Left ventricle myocardium inferior (tissue), 1 donor: ENCODE data around the gene PSMD7. TPM values are rescaled to one million over a fixed set of nuclear protein-coding genes. Genes with fewer than 3 reads are reported as not detected.

Experiments
- DNase-seq: peaks from one replicate; pipeline ENCODE4 v3.0.0-alpha.2; 2020
- H3K27ac ChIP-seq: fragments of 200-600 bp; replicated peaks from 2 replicates; pipeline ENCODE4 v1.8.0; 2021
- H3K27me3 ChIP-seq: fragments of 200-600 bp; 2 replicates; pipeline ENCODE4 v1.8.0; 2021; ENCODE audit warnings: low read depth
- H3K36me3 ChIP-seq: fragments of 200-600 bp; 2 replicates; pipeline ENCODE4 v1.8.0; 2021
- H3K4me1 ChIP-seq: fragments of 200-600 bp; 2 replicates; pipeline ENCODE4 v1.8.0; 2021
- H3K4me3 ChIP-seq: fragments of 200-600 bp; 2 replicates; pipeline ENCODE4 v1.8.0; 2021; ENCODE audit warnings: mild to moderate bottlenecking, moderate library complexity
- H3K9me3 ChIP-seq: fragments of 200-600 bp; replicated peaks from 2 replicates; pipeline ENCODE4 v1.8.0; 2021
- intact Hi-C: fragments of 100-400 bp; cut with micrococcal nuclease; formaldehyde crosslinking; loops from one replicate; pipeline ENCODE4 v1.11.0; 2022
- total RNA-seq: library from RNA; stranded (reverse); fragmentation: NEBNext Ultra II Directional; extraction: Animal tissue kit (Norgen Biotek cat#: 25700); gene quantifications from one replicate; pipeline ENCODE4 v1.2.1, GENCODE V29; 2021
- TF ChIP-seq, protein P1 (sequence below): fragments of 200-600 bp; IDR thresholded peaks from 2 replicates; pipeline ENCODE4 v1.8.0; 2021; ENCODE audit warnings: antibody characterized with exemption, mild to moderate bottlenecking, borderline replicate concordance
- donor health status: DM: no; HTN: yes; CAD: no; lungs with severe emphysema.

The PSMD7 gene
- total RNA-seq, 1 donor from 2014 or later: 123 TPM

DNA sequence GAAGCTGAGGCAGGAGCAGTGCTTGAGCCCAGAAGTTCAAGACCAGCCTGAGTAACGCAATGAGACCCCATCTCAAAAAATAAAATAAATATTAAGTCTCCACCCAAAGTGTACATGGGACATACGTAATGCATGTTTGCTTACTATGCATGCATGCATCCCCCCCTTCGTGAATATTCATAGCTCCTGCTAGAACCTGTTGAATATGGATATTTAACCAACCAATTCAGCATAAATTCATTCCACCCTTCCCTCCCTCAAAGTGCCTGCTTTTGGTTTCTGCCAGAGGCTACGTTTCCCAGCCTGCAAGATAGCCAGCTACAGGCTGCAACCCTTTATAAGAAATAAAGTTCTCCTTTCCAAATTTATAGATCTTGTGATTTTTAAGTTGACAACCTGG, 12.9 kb upstream of the PSMD7 start:
- TF ChIP-seq, protein P1, sequence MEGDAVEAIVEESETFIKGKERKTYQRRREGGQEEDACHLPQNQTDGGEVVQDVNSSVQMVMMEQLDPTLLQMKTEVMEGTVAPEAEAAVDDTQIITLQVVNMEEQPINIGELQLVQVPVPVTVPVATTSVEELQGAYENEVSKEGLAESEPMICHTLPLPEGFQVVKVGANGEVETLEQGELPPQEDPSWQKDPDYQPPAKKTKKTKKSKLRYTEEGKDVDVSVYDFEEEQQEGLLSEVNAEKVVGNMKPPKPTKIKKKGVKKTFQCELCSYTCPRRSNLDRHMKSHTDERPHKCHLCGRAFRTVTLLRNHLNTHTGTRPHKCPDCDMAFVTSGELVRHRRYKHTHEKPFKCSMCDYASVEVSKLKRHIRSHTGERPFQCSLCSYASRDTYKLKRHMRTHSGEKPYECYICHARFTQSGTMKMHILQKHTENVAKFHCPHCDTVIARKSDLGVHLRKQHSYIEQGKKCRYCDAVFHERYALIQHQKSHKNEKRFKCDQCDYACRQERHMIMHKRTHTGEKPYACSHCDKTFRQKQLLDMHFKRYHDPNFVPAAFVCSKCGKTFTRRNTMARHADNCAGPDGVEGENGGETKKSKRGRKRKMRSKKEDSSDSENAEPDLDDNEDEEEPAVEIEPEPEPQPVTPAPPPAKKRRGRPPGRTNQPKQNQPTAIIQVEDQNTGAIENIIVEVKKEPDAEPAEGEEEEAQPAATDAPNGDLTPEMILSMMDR: no peak
- no peaks in the 10 kb centered on the region for H3K4me1 ChIP-seq
- H3K36me3 ChIP-seq: no peaks in the 10 kb centered on the region
- H3K4me3 ChIP-seq: no peak overlapping the region
- H3K27ac ChIP-seq: no peak overlapping the region
- no peaks in the 10 kb centered on the region for H3K27me3 ChIP-seq
- DNase-seq: no peak
- no peaks in the 10 kb centered on the region for H3K9me3 ChIP-seq
- intact Hi-C loops: no loop called here

DNA sequence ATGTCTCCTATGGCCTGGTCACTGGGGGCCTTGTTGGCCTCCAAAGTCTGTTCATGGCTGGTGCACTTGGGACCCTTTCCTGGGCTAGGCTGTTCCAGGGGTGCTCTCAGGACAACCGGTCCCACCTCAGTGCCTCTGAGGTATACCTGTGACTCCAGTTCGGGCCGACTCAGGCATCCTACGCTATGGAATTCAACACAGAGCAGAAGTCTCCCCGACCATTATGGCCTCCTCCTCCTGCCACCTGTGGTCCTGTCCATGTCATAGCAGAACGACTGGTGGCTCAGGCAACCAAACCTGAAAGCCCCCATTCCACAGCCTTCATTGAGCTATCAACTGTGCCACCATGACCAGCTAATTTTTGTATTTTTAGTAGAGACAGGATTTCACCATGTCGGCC, 8.5 kb upstream of the PSMD7 start:
- TF ChIP-seq, protein P1: no peak
- no peak overlapping the region for H3K4me3 ChIP-seq
- H3K36me3 ChIP-seq: peaks cover 9% of the 10 kb centered on the region
- no peaks in the 10 kb centered on the region for H3K4me1 ChIP-seq
- H3K27me3 ChIP-seq: no peaks in the 10 kb centered on the region
- no peak overlapping the region for H3K27ac ChIP-seq
- H3K9me3 ChIP-seq: peaks cover 19% of the 10 kb centered on the region
- intact Hi-C loops: no loop called here
- no peak for DNase-seq

DNA sequence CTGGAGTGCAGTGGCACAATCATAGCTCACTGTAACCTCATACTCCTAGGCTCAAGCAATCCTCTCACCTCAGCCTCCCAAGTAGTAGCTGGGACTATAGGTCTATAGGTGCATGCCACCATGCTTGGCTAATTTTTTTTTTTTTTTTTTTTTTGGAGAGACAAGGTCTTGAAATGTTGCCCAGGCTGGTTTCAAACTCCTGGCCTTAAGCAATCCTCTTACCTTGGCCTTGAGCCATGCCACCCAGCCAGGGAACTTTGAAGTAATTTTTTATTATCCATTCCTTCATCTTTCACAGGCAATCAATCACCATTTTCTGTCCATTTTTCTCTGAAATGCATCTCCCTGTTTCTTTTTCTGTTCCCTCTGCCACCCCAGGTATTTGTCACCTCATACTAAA, 6.3 kb upstream of the PSMD7 start:
- Histone ChIP-seq H3K9me3 (peaks cover 19% of the 10 kb centered on the region), H3K36me3 (peaks cover 9% of the 10 kb centered on the region), H3K27me3 (no peaks in the 10 kb centered on the region), H3K27ac (no peak overlapping the region), H3K4me3 (no peak overlapping the region), H3K4me1 (peaks cover 4% of the 10 kb centered on the region)
- intact Hi-C loops: no loop called here
- TF ChIP-seq, protein P1: no peak
- no peak for DNase-seq

DNA sequence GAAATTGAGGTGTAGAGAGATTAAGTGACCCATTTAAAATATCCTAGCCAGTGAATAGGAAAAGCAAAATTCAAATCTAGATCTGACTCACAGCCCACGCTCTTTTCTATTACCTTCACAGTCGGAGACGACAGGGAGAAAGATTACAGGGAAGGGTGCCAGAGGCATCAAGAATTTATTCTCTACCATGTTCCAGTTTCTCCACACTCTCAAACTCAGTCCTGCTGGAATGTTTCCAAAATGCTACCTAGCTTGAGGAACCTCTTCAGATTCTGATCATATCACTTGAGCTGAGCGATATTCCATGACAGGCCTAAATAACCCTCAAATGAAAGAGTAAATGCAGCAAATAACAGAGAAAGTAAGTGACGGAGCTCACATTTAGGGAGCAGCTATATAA, 5.4 kb upstream of the PSMD7 start:
- H3K4me1 ChIP-seq: peaks cover 13% of the 10 kb centered on the region
- TF ChIP-seq, protein P1: no peak
- H3K27ac ChIP-seq: no peak overlapping the region
- peaks cover 19% of the 10 kb centered on the region for H3K9me3 ChIP-seq
- peaks cover 9% of the 10 kb centered on the region for H3K36me3 ChIP-seq
- no peak overlapping the region for H3K4me3 ChIP-seq
- no peak for DNase-seq
- no peaks in the 10 kb centered on the region for H3K27me3 ChIP-seq
- intact Hi-C loops: no loop called here

DNA sequence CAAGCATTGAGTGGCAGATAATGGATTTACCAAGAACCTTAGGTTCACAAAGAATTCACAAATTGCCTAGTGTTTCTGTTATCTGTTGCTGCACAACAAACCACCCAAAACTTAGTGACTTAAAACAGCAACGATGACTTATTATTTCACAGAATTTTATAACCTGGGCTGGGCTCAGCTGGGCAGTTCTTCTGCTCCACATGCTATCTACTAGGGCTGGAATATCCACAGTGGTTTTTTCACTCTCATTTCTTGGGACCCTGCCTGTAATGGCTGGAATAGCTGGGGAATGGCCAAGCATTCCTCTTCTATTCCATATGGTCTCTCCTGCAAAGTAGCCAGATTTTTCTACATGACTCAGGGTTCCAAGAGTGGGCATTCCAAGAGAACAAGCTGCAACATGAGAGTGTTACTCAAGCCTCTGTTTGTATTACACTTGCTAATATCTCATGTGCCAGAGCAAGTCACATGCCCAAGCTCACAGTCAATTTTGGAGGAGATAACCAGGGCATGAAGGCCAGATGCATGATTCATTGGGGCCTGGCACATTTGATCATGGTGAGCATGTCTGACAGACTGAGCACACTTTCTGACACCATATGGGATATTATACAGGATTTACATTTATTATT, 4.9 kb upstream of the PSMD7 start:
- TF ChIP-seq, protein P1: no peak
- Histone ChIP-seq H3K9me3 (peaks cover 19% of the 10 kb centered on the region), H3K4me1 (peaks cover 17% of the 10 kb centered on the region), H3K36me3 (peaks cover 9% of the 10 kb centered on the region), H3K27ac (no peak overlapping the region), H3K4me3 (no peak overlapping the region), H3K27me3 (no peaks in the 10 kb centered on the region)
- intact Hi-C loops: no loop called here
- DNase-seq: no peak

DNA sequence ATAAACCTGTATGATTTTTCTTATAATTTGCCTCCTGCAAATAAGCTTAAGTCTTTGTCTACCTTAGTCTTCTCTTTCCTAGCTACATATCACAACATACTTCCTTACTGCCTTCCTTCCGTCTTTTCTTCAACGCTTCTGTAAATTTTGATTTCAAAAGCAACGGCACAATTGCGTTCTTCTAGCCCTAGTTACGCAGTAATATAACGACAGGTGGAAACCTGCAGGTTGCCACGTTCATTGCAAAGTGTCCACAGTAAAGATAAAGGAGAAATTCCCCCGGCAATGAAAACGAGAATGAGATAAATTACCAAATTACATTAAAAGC, 546 bp upstream of the PSMD7 start:
- DNase-seq: no peak
- Histone ChIP-seq H3K36me3 (peaks cover 36% of the 10 kb centered on the region), H3K27ac (peak overlapping the region; percentile 94), H3K9me3 (peaks cover 14% of the 10 kb centered on the region), H3K4me3 (peak overlapping the region; percentile 82), H3K27me3 (no peaks in the 10 kb centered on the region), H3K4me1 (peaks cover 60% of the 10 kb centered on the region)
- TF ChIP-seq, protein P1: no peak
- intact Hi-C loops: no loop called here
